Hypothalamus (tissue), 51 donors: ENCODE results near the gene CHIC1.
"Not testable (repeated sequence)": the region's sequence is repeated elsewhere in the genome, so short reads cannot be mapped to it uniquely, and the experiment has no call there.

Experiments
- DNase-seq, 51 donors: peaks; one replicate each; lab custom pipeline; 2025; lab: John Stamatoyannopoulos, UW

Gene CHIC1

DNA sequence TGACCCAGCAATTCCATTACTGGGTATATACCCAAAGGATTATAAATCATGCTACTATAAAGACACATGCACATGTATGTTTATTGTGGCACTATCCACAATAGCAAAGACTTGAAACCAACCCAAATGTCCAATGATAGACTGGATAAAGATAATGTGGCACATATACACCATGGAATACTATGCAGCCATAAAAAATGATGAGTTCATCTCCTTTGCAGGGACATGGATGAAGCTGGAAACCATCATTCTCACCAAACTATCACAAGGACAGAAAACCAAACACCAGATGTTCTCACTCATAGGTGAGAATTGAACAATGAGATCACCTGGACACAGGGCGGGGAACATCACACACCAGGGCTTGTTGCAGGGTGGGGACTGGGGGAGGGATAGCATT, 144.0 kb downstream of the CHIC1 start:
- not testable (repeated sequence) for DNase-seq

DNA sequence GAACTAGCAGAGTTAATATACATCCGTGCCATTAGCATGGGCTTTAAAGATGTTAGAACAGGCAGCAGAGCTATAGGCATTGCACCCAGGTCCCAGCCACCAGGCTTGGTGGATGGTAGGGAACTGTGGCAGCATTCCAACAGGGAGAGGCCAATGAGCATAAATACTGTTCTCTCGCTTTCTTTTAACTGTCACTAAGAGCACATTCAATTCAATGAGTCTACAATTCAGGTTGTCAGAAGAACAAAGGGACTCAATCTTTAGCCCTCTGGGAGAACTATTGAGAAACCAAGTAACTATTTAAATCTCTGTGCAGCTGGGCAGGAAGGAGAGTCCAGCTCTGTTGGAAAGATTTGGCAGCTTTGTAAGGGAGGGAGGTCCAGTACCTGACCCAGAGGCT, 165.6 kb downstream of the CHIC1 start:
- peak in 2 of 51 donors; percentile 0 to 5 for DNase-seq
